SK-N-SH (cell line): Measurements from ENCODE around the gene IMPACT. TPM values are rescaled to one million over a fixed set of nuclear protein-coding genes. Genes with fewer than 3 reads are reported as not detected.

Experiments used
- CTCF ChIA-PET: fragments of 300-600, 350-600 bp; formaldehyde crosslinking; extraction: SDS; loops from one replicate; lab custom pipeline; 2021; lab: Yijun Ruan, JAX
- POLR2A ChIA-PET: fragments of 350-600 bp; sonication (Branson Sonifier 250); formaldehyde crosslinking; extraction: SDS; loops from one replicate; lab custom pipeline; 2020; ENCODE audit warnings: antibody characterized with exemption, inconsistent platforms; lab: Yijun Ruan, JAX
- DNase-seq: peaks from one replicate; pipeline ENCODE4 v3.0.0; 2012
- H2AFZ ChIP-seq: fragments of 200-600 bp; sonication (generic); 2 replicates; pipeline ENCODE4 v1.8.1; 2016; ENCODE audit warnings: antibody characterized with exemption, mild to moderate bottlenecking, low read depth
- H3F3A ChIP-seq: fragments of 200-600 bp; sonication (generic); replicated peaks from 2 replicates; pipeline ENCODE3; 2016; ENCODE audit warnings: antibody characterized with exemption, mild to moderate bottlenecking; ENCODE audit not compliant: insufficient read depth
- H3K27ac ChIP-seq, 2 experiments: fragments of 200-500 bp in 1 of 2; fragments of 200-600 bp in 1 of 2; sonication (Bioruptor generic) in 1 of 2; sonication (generic), shearing (Covaris generic) in 1 of 2; 2 replicates each; pipeline versions ENCODE4 v1.5.1 to v1.6.1; 2014 to 2016; ENCODE audit warnings: low read depth in 2 of 2, inconsistent platforms in 1 of 2, low read length in 1 of 2, mild to moderate bottlenecking in 1 of 2, mixed read lengths in 1 of 2
- H3K27me3 ChIP-seq: fragments of 200-600 bp; sonication (generic), shearing (Covaris generic); 2 replicates; pipeline ENCODE4 v1.6.1; 2016; ENCODE audit warnings: mixed run types; ENCODE audit not compliant: insufficient read depth
- H3K36me3 ChIP-seq, 2 experiments: fragments of 200-500 bp in 1 of 2; fragments of 200-600 bp in 1 of 2; sonication (Bioruptor generic) in 1 of 2; sonication (generic) in 1 of 2; replicated peaks in 1 of 2; 2 replicates each; pipeline versions ENCODE3 to v1.5.1; 2014 to 2016; ENCODE audit warnings: low read length in 1 of 2, mild to moderate bottlenecking in 1 of 2; ENCODE audit not compliant: insufficient read depth in 2 of 2, control insufficient read depth in 1 of 2
- H3K4me1 ChIP-seq, 2 experiments: fragments of 200-500 bp in 1 of 2; fragments of 200-600 bp in 1 of 2; sonication (Bioruptor generic) in 1 of 2; sonication (generic), shearing (Covaris generic) in 1 of 2; 2 replicates each; pipeline versions ENCODE4 v1.5.1 to v1.6.1; 2014 to 2016; ENCODE audit warnings: low read depth in 1 of 2, low read length in 1 of 2, mixed run types in 1 of 2; ENCODE audit not compliant: insufficient read depth in 2 of 2, control insufficient read depth in 1 of 2
- H3K4me2 ChIP-seq: fragments of 200-600 bp; sonication (generic), shearing (Covaris generic); 2 replicates; pipeline ENCODE4 v1.6.1; 2017; ENCODE audit warnings: mixed run types
- H3K4me3 ChIP-seq, 2 experiments: fragments of 200-500 bp in 1 of 2; fragments of 200-600 bp in 1 of 2; sonication (Bioruptor generic) in 1 of 2; sonication (generic), shearing (Covaris generic) in 1 of 2; 2 replicates each; pipeline versions ENCODE4 v1.5.1 to v1.8.1; 2014 to 2016; ENCODE audit warnings: low read depth in 2 of 2, inconsistent platforms in 1 of 2, low read length in 1 of 2, mild to moderate bottlenecking in 1 of 2, mixed read lengths in 1 of 2, moderate library complexity in 1 of 2
- H3K79me2 ChIP-seq: fragments of 200-600 bp; sonication (generic); 2 replicates; pipeline ENCODE4 v1.8.1; 2017; ENCODE audit warnings: mild to moderate bottlenecking; ENCODE audit not compliant: insufficient read depth
- H3K9ac ChIP-seq: fragments of 200-600 bp; sonication (generic); 2 replicates; pipeline ENCODE4 v1.6.1; 2017; ENCODE audit warnings: mixed run types
- H3K9me2 ChIP-seq: fragments of 200-600 bp; sonication (generic); 2 replicates; pipeline ENCODE4 v1.6.1; 2017; ENCODE audit warnings: mixed run types
- H3K9me3 ChIP-seq: fragments of 200-600 bp; sonication (generic); 2 replicates; pipeline ENCODE4 v1.6.1; 2017; ENCODE audit warnings: mixed run types, mild to moderate bottlenecking, moderate library complexity
- H4K20me1 ChIP-seq: fragments of 200-600 bp; sonication (generic); 2 replicates; pipeline ENCODE4 v1.6.1; 2017; ENCODE audit warnings: mild to moderate bottlenecking, mixed run types; ENCODE audit not compliant: insufficient read depth
- CHD2 ChIP-seq: fragments of 150-350 bp; IDR thresholded peaks from 2 replicates; pipeline ENCODE4 v1.6.1; 2018; ENCODE audit warnings: low read length; ENCODE audit not compliant: partially characterized antibody
- ELF1 ChIP-seq: IDR thresholded peaks from 2 replicates; pipeline ENCODE4 v1.4.0; 2012
- EZH2phosphoT487 ChIP-seq: fragments of 200-600 bp; sonication (generic); IDR thresholded peaks from 2 replicates; pipeline ENCODE4 v1.6.1; 2017; ENCODE audit warnings: low read depth, mixed run types, mild to moderate bottlenecking, antibody characterized with exemption, moderate library complexity, borderline replicate concordance
- GATA2 ChIP-seq: sonication (generic); formaldehyde crosslinking; IDR thresholded peaks from 2 replicates; pipeline ENCODE4 v1.5.0; 2020; ENCODE audit warnings: mild to moderate bottlenecking, missing genetic modification reagents
- IRF3 ChIP-seq: fragments of 150-350 bp; IDR thresholded peaks from 2 replicates; pipeline ENCODE4 v1.6.1; 2016; ENCODE audit warnings: mild to moderate bottlenecking, low read depth, low read length
- MEF2A ChIP-seq: IDR thresholded peaks from 2 replicates; pipeline ENCODE4 v1.4.0; 2012; ENCODE audit warnings: low read depth, borderline replicate concordance
- MXI1 ChIP-seq: IDR thresholded peaks from 2 replicates; pipeline ENCODE4 v1.6.1; 2012; ENCODE audit warnings: mild to moderate bottlenecking, low read depth, low read length, improper control_type of control experiment
- NRF1 ChIP-seq: IDR thresholded peaks from 2 replicates; pipeline ENCODE4 v1.6.1; 2012; ENCODE audit warnings: low read depth, mild to moderate bottlenecking, low read length
- POLR2AphosphoS5 ChIP-seq: IDR thresholded peaks from 2 replicates; pipeline ENCODE4 v1.6.1; 2012; ENCODE audit warnings: low read depth, low read length
- RCOR1 ChIP-seq: fragments of 150-350 bp; IDR thresholded peaks from 2 replicates; pipeline ENCODE4 v1.6.1; 2017; ENCODE audit warnings: antibody characterized with exemption, low read length
- RXRA ChIP-seq: IDR thresholded peaks from 2 replicates; pipeline ENCODE4 v1.4.0; 2012; ENCODE audit warnings: low read depth, mild to moderate bottlenecking, borderline replicate concordance
- SMC3 ChIP-seq: IDR thresholded peaks from 2 replicates; pipeline ENCODE4 v1.6.1; 2012; ENCODE audit warnings: low read depth, low read length, improper control_type of control experiment
- YY1 ChIP-seq: IDR thresholded peaks from 2 replicates; pipeline ENCODE4 v1.4.0; 2012; ENCODE audit warnings: low read depth, mild to moderate bottlenecking
- ZBTB33 ChIP-seq: IDR thresholded peaks from 2 replicates; pipeline ENCODE4 v1.4.0; 2012; ENCODE audit warnings: low read depth, borderline replicate concordance
- WGBS: methylation state at CpG from one replicate; pipeline ENCODE4 v1.1.6; 2017; ENCODE audit warnings: low lambda C conversion rate; 5-methylcytosine and 5-hydroxymethylcytosine counted together
- polyA plus RNA-seq, 3 experiments: library from polyadenylated mRNA; depleted of rRNA; stranded (reverse); fragments of >200 nt; gene quantifications; 2 replicates each; pipeline ENCODE4 v1.2.3, GENCODE V29; 2012
- TF ChIP-seq, protein P1 (sequence below): IDR thresholded peaks from 2 replicates; pipeline ENCODE4 v1.6.1; 2012; ENCODE audit warnings: mild to moderate bottlenecking, low read depth, low read length, moderate library complexity
- TF ChIP-seq, protein P2 (sequence below): fragments of 150-350 bp; IDR thresholded peaks from 2 replicates; pipeline ENCODE4 v1.6.1; 2017; ENCODE audit warnings: antibody characterized with exemption, low read length, low read depth, borderline replicate concordance

IMPACT gene
- polyA plus RNA-seq, 1 of the 3 experiments (the other 2 are of a cell fraction), result 13.0 TPM

- H2AFZ ChIP-seq, result no peak overlapping the region
- H3K9me3 ChIP-seq, result no peaks in the 10 kb centered on the region
- H3K4me1 ChIP-seq, result no peaks in the 10 kb centered on the region; a peak in 1 of 4 replicates
- no peaks in the 10 kb centered on the region for H3K79me2 ChIP-seq
- no peaks in the 10 kb centered on the region for H3K9me2 ChIP-seq
- no peak overlapping the region for H3K4me3 ChIP-seq
- ChIA-PET CTCF (interaction anchor here (1.3 to 1.4 kb wide), 2 partner anchors 28 to 283 kb away, joined by 3 read pairs; no protein-coding TSS in a partner anchor), POLR2A (no interaction called here)
- H3F3A ChIP-seq, result no peaks in the 10 kb centered on the region
- no peak overlapping the region for H3K4me2 ChIP-seq
- no peaks in the 10 kb centered on the region for H4K20me1 ChIP-seq
- TF ChIP-seq GATA2 (CRISPR knock-in tag), result no peak
- DNase-seq, result no peak
- no peak overlapping the region for H3K9ac ChIP-seq
- no peaks in the 10 kb centered on the region for H3K27me3 ChIP-seq
- peaks cover 0 to 3% of the 10 kb centered on the region in 2 experiments for H3K36me3 ChIP-seq
- H3K27ac ChIP-seq, result no peak overlapping the region
- 94% methylated on average over 4 of the region's 4 CpGs for WGBS
Measured at GRCh38 chr18:24459772-24460171, 33.3 kb downstream of the IMPACT start.

DNA sequence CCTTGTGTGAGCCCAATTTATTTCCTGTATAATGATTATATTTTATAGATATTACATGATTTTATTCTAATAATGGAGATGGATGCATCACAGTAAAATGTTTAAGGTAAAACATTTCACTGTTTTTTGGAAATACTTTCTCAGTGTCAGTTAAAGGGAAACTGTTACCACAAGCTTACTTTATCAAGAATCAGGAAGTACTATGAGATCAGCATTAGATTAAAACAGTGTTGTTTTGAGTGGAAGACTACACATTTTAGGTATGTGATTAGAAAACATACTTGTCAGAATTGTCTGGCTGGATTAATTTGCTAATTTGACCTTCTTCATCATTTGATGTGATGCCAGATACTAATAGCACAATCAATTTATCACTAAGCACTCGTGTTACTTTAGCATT lies 33.9 kb downstream of the IMPACT start, which contains the start of gene HRH4:
Gene HRH4 (plus strand): TSS at position 250 of the 400 bp plus-strand sequence. CDS start 92 bp downstream, at position 342.
- ChIA-PET CTCF (interaction anchor here (0.9 to 1.4 kb wide), 3 partner anchors 27 to 534 kb away, joined by 3 read pairs; no protein-coding TSS in a partner anchor), POLR2A (no interaction called here)
- TF ChIP-seq NRF1 (no peak), RCOR1 (no peak), GATA2 (CRISPR knock-in tag) (no peak), EZH2phosphoT487 (no peak), MEF2A (no peak), POLR2AphosphoS5 (no peak), ELF1 (no peak), IRF3 (no peak), ZBTB33 (no peak), MXI1 (no peak), YY1 (no peak), CHD2 (no peak), RXRA (no peak), SMC3 (no peak)
- TF ChIP-seq, protein P1, sequence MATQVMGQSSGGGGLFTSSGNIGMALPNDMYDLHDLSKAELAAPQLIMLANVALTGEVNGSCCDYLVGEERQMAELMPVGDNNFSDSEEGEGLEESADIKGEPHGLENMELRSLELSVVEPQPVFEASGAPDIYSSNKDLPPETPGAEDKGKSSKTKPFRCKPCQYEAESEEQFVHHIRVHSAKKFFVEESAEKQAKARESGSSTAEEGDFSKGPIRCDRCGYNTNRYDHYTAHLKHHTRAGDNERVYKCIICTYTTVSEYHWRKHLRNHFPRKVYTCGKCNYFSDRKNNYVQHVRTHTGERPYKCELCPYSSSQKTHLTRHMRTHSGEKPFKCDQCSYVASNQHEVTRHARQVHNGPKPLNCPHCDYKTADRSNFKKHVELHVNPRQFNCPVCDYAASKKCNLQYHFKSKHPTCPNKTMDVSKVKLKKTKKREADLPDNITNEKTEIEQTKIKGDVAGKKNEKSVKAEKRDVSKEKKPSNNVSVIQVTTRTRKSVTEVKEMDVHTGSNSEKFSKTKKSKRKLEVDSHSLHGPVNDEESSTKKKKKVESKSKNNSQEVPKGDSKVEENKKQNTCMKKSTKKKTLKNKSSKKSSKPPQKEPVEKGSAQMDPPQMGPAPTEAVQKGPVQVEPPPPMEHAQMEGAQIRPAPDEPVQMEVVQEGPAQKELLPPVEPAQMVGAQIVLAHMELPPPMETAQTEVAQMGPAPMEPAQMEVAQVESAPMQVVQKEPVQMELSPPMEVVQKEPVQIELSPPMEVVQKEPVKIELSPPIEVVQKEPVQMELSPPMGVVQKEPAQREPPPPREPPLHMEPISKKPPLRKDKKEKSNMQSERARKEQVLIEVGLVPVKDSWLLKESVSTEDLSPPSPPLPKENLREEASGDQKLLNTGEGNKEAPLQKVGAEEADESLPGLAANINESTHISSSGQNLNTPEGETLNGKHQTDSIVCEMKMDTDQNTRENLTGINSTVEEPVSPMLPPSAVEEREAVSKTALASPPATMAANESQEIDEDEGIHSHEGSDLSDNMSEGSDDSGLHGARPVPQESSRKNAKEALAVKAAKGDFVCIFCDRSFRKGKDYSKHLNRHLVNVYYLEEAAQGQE, result no peak
- TF ChIP-seq, protein P2, sequence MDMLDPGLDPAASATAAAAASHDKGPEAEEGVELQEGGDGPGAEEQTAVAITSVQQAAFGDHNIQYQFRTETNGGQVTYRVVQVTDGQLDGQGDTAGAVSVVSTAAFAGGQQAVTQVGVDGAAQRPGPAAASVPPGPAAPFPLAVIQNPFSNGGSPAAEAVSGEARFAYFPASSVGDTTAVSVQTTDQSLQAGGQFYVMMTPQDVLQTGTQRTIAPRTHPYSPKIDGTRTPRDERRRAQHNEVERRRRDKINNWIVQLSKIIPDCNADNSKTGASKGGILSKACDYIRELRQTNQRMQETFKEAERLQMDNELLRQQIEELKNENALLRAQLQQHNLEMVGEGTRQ, result no peak
- Histone ChIP-seq H3K9me3 (no peaks in the 10 kb centered on the region), H2AFZ (no peak within 1 kb of the TSS), H4K20me1 (no peaks in the 10 kb centered on the region), H3K27ac (no peak within 1 kb of the TSS), H3K4me1 (no peaks in the 10 kb centered on the region; a peak in 1 of 4 replicates), H3K79me2 (no peaks in the 10 kb centered on the region), H3K36me3 (peaks cover 0 to 3% of the 10 kb centered on the region in 2 experiments), H3K9ac (no peak within 1 kb of the TSS), H3F3A (no peaks in the 10 kb centered on the region), H3K27me3 (no peaks in the 10 kb centered on the region), H3K9me2 (no peaks in the 10 kb centered on the region), H3K4me3 (no peak within 1 kb of the TSS), H3K4me2 (no peak within 1 kb of the TSS)
- DNase-seq, result no peak
- WGBS, result 57% methylated on average over 1 of the region's 1 CpG
